Measurements from ENCODE around the gene OR2Z1. TPM values are rescaled to one million over a fixed set of nuclear protein-coding genes. Genes with fewer than 3 reads are reported as not detected.

Gene OR2Z1
- not detected for total RNA-seq

- Histone ChIP-seq H3K9me3 (no peaks in the 10 kb centered on the region), H3K27ac (no peak within 1 kb of the TSS), H3K27me3 (replicated peaks; ENCODE audit: insufficient read depth) (no peaks in the 10 kb centered on the region), H3K4me1 (ENCODE audit: control insufficient read depth in 1 of 2, low read depth in 2 of 2) (no peaks in the 10 kb centered on the region), H3K36me3 (no peaks in the 10 kb centered on the region), H3K4me3 (no peak within 1 kb of the TSS)
- no peak for TF ChIP-seq CTCF (IDR thresholded peaks at IDR 0.05)
- ATAC-seq (ENCODE audit: insufficient number of reproducible peaks, low FRiP score, low read depth): no peak
- DNase-seq (ENCODE audit: low spot score): no peak
These were observed at the start of gene OR2Z1 for GRCh38 chr19:8721334-8721733. OR2Z1 (plus strand) TSS chr19:8721634; CDS start chr19:8731029, 9,395 bp downstream.

GRCh38 chr19:8673276-8673891 lies 48.0 kb upstream of the OR2Z1 start:
- Histone ChIP-seq H3K9me3 (no peaks in the 10 kb centered on the region), H3K4me1 (ENCODE audit: control insufficient read depth in 1 of 2, low read depth in 2 of 2) (no peaks in the 10 kb centered on the region), H3K27me3 (replicated peaks; ENCODE audit: insufficient read depth) (no peaks in the 10 kb centered on the region), H3K4me3 (no peak overlapping the region), H3K36me3 (no peaks in the 10 kb centered on the region), H3K27ac (no peak overlapping the region)
- DNase-seq (ENCODE audit: low spot score) (no peak), ATAC-seq (ENCODE audit: insufficient number of reproducible peaks, low FRiP score, low read depth) (no peak)
- no peak for TF ChIP-seq CTCF (IDR thresholded peaks at IDR 0.05)

GRCh38 chr19:8675066-8675465 lies 46.4 kb upstream of the OR2Z1 start:
- H3K27me3 ChIP-seq (replicated peaks; ENCODE audit: insufficient read depth): no peaks in the 10 kb centered on the region
- DNase-seq (ENCODE audit: low spot score): no peak
- no peak overlapping the region for H3K27ac ChIP-seq
- H3K9me3 ChIP-seq: no peaks in the 10 kb centered on the region
- no peaks in the 10 kb centered on the region for H3K36me3 ChIP-seq
- no peak overlapping the region for H3K4me3 ChIP-seq
- no peak for ATAC-seq (ENCODE audit: insufficient number of reproducible peaks, low FRiP score, low read depth)
- TF ChIP-seq CTCF (IDR thresholded peaks at IDR 0.05): no peak
- no peaks in the 10 kb centered on the region for H3K4me1 ChIP-seq (ENCODE audit: control insufficient read depth in 1 of 2, low read depth in 2 of 2)

- ATAC-seq (ENCODE audit: insufficient number of reproducible peaks, low FRiP score, low read depth): no peak
- no peak for TF ChIP-seq CTCF (IDR thresholded peaks at IDR 0.05)
- no peaks in the 10 kb centered on the region for H3K4me1 ChIP-seq (ENCODE audit: control insufficient read depth in 1 of 2, low read depth in 2 of 2)
- no peak for DNase-seq (ENCODE audit: low spot score)
- no peak overlapping the region for H3K27ac ChIP-seq
- H3K27me3 ChIP-seq (replicated peaks; ENCODE audit: insufficient read depth): no peaks in the 10 kb centered on the region
- no peaks in the 10 kb centered on the region for H3K36me3 ChIP-seq
- peaks cover 7% of the 10 kb centered on the region for H3K9me3 ChIP-seq
- H3K4me3 ChIP-seq: no peak overlapping the region
These were observed 43.1 kb upstream of the OR2Z1 start for GRCh38 chr19:8678244-8678807.

GRCh38 chr19:8680676-8681344 lies 40.6 kb upstream of the OR2Z1 start:
- no peak overlapping the region for H3K4me3 ChIP-seq
- H3K27ac ChIP-seq: no peak overlapping the region
- no peak for DNase-seq (ENCODE audit: low spot score)
- no peaks in the 10 kb centered on the region for H3K27me3 ChIP-seq (replicated peaks; ENCODE audit: insufficient read depth)
- no peak for ATAC-seq (ENCODE audit: insufficient number of reproducible peaks, low FRiP score, low read depth)
- no peaks in the 10 kb centered on the region for H3K4me1 ChIP-seq (ENCODE audit: control insufficient read depth in 1 of 2, low read depth in 2 of 2)
- H3K36me3 ChIP-seq: no peaks in the 10 kb centered on the region
- peaks cover 7% of the 10 kb centered on the region for H3K9me3 ChIP-seq
- TF ChIP-seq CTCF (IDR thresholded peaks at IDR 0.05): no peak

All from thoracic aorta (tissue), 2 donors.